IMR-90 (cell line): ENCODE results near the gene DNAJC7.

Source experiments
- BHLHE40 ChIP-seq: fragments of 150-350 bp; IDR thresholded peaks from 2 replicates; pipeline ENCODE4 v1.6.1; 2016; ENCODE audit warnings: mild to moderate bottlenecking, low read depth, low read length
- CTCF ChIP-seq: conservative IDR thresholded peaks from 2 replicates; pipeline ENCODE4 v1.5.1; 2012; ENCODE audit warnings: mild to moderate bottlenecking, low read depth, low read length, improper control_type of control experiment

GRCh38 chr17:41971721-41972523, 45.3 kb downstream of the DNAJC7 start:
- TF ChIP-seq CTCF = no peak
- no peak for TF ChIP-seq BHLHE40
